ENCODE data around the gene AMN1.
"Not testable (repeated sequence)": the region's sequence is repeated elsewhere in the genome, so short reads cannot be mapped to it uniquely, and the experiment has no call there.

Gene AMN1

DNA sequence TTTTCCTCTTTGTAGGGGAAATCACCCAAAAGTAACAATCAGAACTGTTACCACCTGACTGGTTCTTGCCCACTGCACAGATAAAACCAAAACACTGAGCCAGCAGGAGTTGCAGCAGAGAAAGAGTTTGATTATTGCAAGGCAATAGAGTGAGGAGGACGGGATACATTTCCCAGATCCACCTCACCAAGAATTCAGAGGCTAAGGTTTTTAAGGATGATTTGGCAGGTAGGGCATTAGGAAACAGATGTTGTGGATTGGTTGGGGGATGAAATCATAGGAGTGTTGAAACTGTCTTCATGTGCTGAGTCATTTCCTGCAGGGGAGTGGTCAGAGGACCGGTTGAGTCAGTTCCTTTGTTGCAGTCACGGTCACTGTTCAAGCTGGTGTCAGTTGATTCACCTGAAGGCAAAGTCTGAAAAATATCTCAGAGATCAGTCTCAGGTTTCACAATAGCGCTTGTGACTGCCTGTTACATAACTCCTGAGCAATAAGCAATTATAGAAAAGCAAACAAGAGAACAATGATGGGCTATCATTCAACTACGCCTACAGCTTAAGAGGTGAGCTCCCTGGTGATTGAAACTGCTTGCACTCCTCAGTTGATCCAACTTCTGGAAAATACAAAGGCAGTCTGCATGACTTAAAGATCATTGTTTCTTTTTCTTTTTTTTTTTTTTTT lies 20.3 kb upstream of the AMN1 start:
- Histone ChIP-seq H3K9ac (ENCODE audit: low read length) (peak overlapping the region; percentile 42; the same call in 1 of the 2 replicates), H3K79me2 (ENCODE audit: low read length) (no peaks in the 10 kb centered on the region), H3K27me3 (ENCODE audit: low read depth, low read length) (no peaks in the 10 kb centered on the region), H3K27ac (ENCODE audit: low read length) (peak overlapping the region; percentile 97), H2AFZ (ENCODE audit: low read depth, low read length) (0 out of 2 replicates have a peak overlapping the region, but pooled peaks have one; percentile 1), H3K4me1 (ENCODE audit: low read length) (peaks cover 80% of the 10 kb centered on the region), H3K4me3 (ENCODE audit: low read length) (peak overlapping the region; percentile 26; the same call in 1 of the 2 replicates), H3K4me2 (ENCODE audit: low read length) (peak overlapping the region; percentile 38), H4K20me1 (ENCODE audit: insufficient read depth, low read length) (no peaks in the 10 kb centered on the region), H3K36me3 (replicated peaks; ENCODE audit: low read depth, low read length) (no peaks in the 10 kb centered on the region), H3K9me3 (ENCODE audit: insufficient read depth, low read length) (no peaks in the 10 kb centered on the region)
- TF ChIP-seq EZH2phosphoT487 (IDR thresholded peaks at IDR 0.05; ENCODE audit: low read depth), result no peak
- TF ChIP-seq CTCF (IDR thresholded peaks at IDR 0.05; ENCODE audit: low read depth, low read length), result no peak

- H3K4me1 ChIP-seq (ENCODE audit: low read length), result peaks cover 68% of the 10 kb centered on the region
- TF ChIP-seq EZH2phosphoT487 (IDR thresholded peaks at IDR 0.05; ENCODE audit: low read depth) (no peak), CTCF (IDR thresholded peaks at IDR 0.05; ENCODE audit: low read depth, low read length) (no peak)
- no peaks in the 10 kb centered on the region for H3K9me3 ChIP-seq (ENCODE audit: insufficient read depth, low read length)
- H3K9ac ChIP-seq (ENCODE audit: low read length), result peak overlapping the region; percentile 15; the same call in 1 of the 2 replicates
- H3K27ac ChIP-seq (ENCODE audit: low read length), result peak overlapping the region; percentile 97
- no peaks in the 10 kb centered on the region for H3K36me3 ChIP-seq (replicated peaks; ENCODE audit: low read depth, low read length)
- H3K4me2 ChIP-seq (ENCODE audit: low read length), result peak overlapping the region; percentile 20
- H3K27me3 ChIP-seq (ENCODE audit: low read depth, low read length), result no peaks in the 10 kb centered on the region
- H4K20me1 ChIP-seq (ENCODE audit: insufficient read depth, low read length), result no peaks in the 10 kb centered on the region
- H3K4me3 ChIP-seq (ENCODE audit: low read length), result no peak overlapping the region
- H3K79me2 ChIP-seq (ENCODE audit: low read length), result no peaks in the 10 kb centered on the region
- H2AFZ ChIP-seq (ENCODE audit: low read depth, low read length), result peak overlapping the region; percentile 51; the same call in 1 of the 2 replicates
Measured at GRCh38 chr12:31745242-31745641, 16.4 kb upstream of the AMN1 start.

DNA sequence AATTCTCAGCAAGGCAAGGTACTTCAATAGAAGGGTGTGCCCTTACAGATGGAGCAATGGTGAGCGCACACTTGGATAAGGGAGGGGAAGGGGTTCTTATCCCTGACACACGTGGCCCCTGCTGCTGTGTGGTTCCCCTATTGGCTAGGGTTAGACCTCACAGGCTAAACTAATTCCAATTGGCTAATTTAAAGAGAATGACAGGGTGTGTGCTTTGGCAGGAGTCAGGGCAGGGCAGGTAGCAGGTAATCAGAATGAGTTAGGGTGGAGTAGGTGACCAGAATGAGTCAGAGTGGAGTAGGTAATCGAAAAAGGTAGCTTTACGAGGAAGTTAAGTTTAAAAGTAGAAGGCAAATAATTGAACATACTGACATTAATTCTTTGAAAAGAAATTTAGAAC lies 15.5 kb upstream of the AMN1 start:
- H4K20me1 ChIP-seq (ENCODE audit: insufficient read depth, low read length); H3K9ac ChIP-seq (ENCODE audit: low read length); H3K4me2 ChIP-seq (ENCODE audit: low read length); H3K27ac ChIP-seq (ENCODE audit: low read length); H3K4me3 ChIP-seq (ENCODE audit: low read length); H3K27me3 ChIP-seq (ENCODE audit: low read depth, low read length); H3K9me3 ChIP-seq (ENCODE audit: insufficient read depth, low read length); H3K36me3 ChIP-seq (replicated peaks; ENCODE audit: low read depth, low read length); H2AFZ ChIP-seq (ENCODE audit: low read depth, low read length); H3K79me2 ChIP-seq (ENCODE audit: low read length): not testable (repeated sequence)
- peaks cover 61% of the 10 kb centered on the region for H3K4me1 ChIP-seq (ENCODE audit: low read length)

GRCh38 chr12:31742891-31743290 lies 14.1 kb upstream of the AMN1 start:
- no peak overlapping the region for H3K4me3 ChIP-seq (ENCODE audit: low read length)
- no peaks in the 10 kb centered on the region for H3K79me2 ChIP-seq (ENCODE audit: low read length)
- H4K20me1 ChIP-seq (ENCODE audit: insufficient read depth, low read length), result no peaks in the 10 kb centered on the region
- peak overlapping the region; percentile 26; the same call in 1 of the 2 replicates for H3K27ac ChIP-seq (ENCODE audit: low read length)
- no peaks in the 10 kb centered on the region for H3K9me3 ChIP-seq (ENCODE audit: insufficient read depth, low read length)
- H3K9ac ChIP-seq (ENCODE audit: low read length), result 0 out of 2 replicates have a peak overlapping the region, but pooled peaks have one; percentile 21
- no peak overlapping the region for H2AFZ ChIP-seq (ENCODE audit: low read depth, low read length)
- peaks cover 46% of the 10 kb centered on the region for H3K4me1 ChIP-seq (ENCODE audit: low read length)
- TF ChIP-seq EZH2phosphoT487 (IDR thresholded peaks at IDR 0.05; ENCODE audit: low read depth) (no peak), CTCF (IDR thresholded peaks at IDR 0.05; ENCODE audit: low read depth, low read length) (no peak)
- H3K4me2 ChIP-seq (ENCODE audit: low read length), result peak overlapping the region; percentile 16; the same call in 1 of the 2 replicates
- no peaks in the 10 kb centered on the region for H3K36me3 ChIP-seq (replicated peaks; ENCODE audit: low read depth, low read length)
- no peaks in the 10 kb centered on the region for H3K27me3 ChIP-seq (ENCODE audit: low read depth, low read length)

All from OCI-LY3 (cell line).